NCI-H2107 (cell line): ENCODE results near the gene ZBTB42.
A peak's percentile ranks its signal among the peaks of the same experiment; 100 is the strongest.

Experiments used
- DNase-seq: peaks from one replicate; lab custom pipeline; 2025; lab: John Stamatoyannopoulos, UW

ZBTB42 gene

GRCh38 chr14:104800771-104801519, at the start of gene ZBTB42:
TSS of gene ZBTB42 (plus strand) at chr14:104801101. CDS start at chr14:104801198, 97 bp downstream.
- no peak for DNase-seq

- DNase-seq: no peak
These were observed 49.1 kb upstream of the ZBTB42 start for GRCh38 chr14:104751539-104752422.

- no peak for DNase-seq
These were observed 48.5 kb upstream of the ZBTB42 start for GRCh38 chr14:104752423-104752734.

- DNase-seq: peak; percentile 100
These were observed 48.0 kb upstream of the ZBTB42 start, which contains the start of gene SIVA1 for GRCh38 chr14:104752735-104753527. TSS of gene SIVA1 (plus strand) at chr14:104753147. CDS start at chr14:104753202, 55 bp downstream.

GRCh38 chr14:104753528-104754212, 47.2 kb upstream of the ZBTB42 start:
- no peak for DNase-seq

- no peak for DNase-seq
These were observed 46.6 kb upstream of the ZBTB42 start for GRCh38 chr14:104754213-104754851.

- DNase-seq: no peak
These were observed 45.3 kb upstream of the ZBTB42 start for GRCh38 chr14:104755621-104756020.

- DNase-seq: no peak
These were observed 44.2 kb upstream of the ZBTB42 start for GRCh38 chr14:104756477-104757237.

- DNase-seq: no peak
These were observed 43.7 kb upstream of the ZBTB42 start for GRCh38 chr14:104757238-104757585.

GRCh38 chr14:104757681-104758392, 43.1 kb upstream of the ZBTB42 start:
- DNase-seq: no peak

- no peak for DNase-seq
These were observed 41.6 kb upstream of the ZBTB42 start for GRCh38 chr14:104758981-104759969.

- DNase-seq: no peak
These were observed 35.4 kb upstream of the ZBTB42 start for GRCh38 chr14:104765517-104765916.

- DNase-seq: no peak
These were observed 34.5 kb upstream of the ZBTB42 start for GRCh38 chr14:104766256-104766862.

- DNase-seq: no peak
These were observed 33.9 kb upstream of the ZBTB42 start for GRCh38 chr14:104766863-104767633.

GRCh38 chr14:104767634-104767918, 33.3 kb upstream of the ZBTB42 start:
- no peak for DNase-seq

GRCh38 chr14:104768437-104769323, 32.2 kb upstream of the ZBTB42 start:
- DNase-seq: peak; percentile 77
